ENCODE results near the gene CRISPLD2.
"Not testable (repeated sequence)": the region's sequence is repeated elsewhere in the genome, so short reads cannot be mapped to it uniquely, and the experiment has no call there.

The CRISPLD2 gene

DNA sequence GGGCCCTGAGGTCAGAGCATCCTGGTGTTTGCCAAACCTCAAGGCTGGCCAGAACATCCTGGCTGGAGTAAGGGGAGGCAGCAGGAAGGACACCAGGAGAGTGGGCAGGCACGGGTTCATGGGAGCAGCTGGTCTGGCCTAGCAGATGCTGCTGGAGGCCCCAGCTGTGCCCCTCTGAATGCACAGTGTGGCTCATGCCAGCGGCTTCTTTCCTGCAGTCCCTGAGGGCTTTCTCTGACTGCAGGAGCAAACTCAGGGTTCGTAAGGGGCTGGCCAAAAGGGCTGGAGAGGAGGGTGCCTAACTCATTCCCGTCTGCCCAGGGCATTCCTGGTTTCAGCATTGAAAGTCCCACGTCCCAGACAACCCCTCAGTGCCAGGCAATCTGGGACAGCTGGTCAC lies 112.9 kb downstream of the CRISPLD2 start:
- Histone ChIP-seq H3K9me3 (ENCODE audit: severe bottlenecking) (no peaks in the 10 kb centered on the region), H3K27ac (no peak overlapping the region), H3K4me3 (ENCODE audit: low read depth, low read length) (no peak overlapping the region), H3K27me3 (ENCODE audit: insufficient read depth, low read depth, severe bottlenecking) (no peaks in the 10 kb centered on the region), H3K36me3 (no peaks in the 10 kb centered on the region)
- DNase-seq: no peak
- TF ChIP-seq CTCF (IDR thresholded peaks at IDR 0.05; ENCODE audit: low read depth, low read length): no peak

GRCh38 chr16:84933774-84934631 lies 114.2 kb downstream of the CRISPLD2 start:
- DNase-seq: no peak
- H3K36me3 ChIP-seq: no peaks in the 10 kb centered on the region
- H3K27ac ChIP-seq: no peak overlapping the region
- no peaks in the 10 kb centered on the region for H3K27me3 ChIP-seq (ENCODE audit: insufficient read depth, low read depth, severe bottlenecking)
- no peak overlapping the region for H3K4me3 ChIP-seq (ENCODE audit: low read depth, low read length)
- TF ChIP-seq CTCF (IDR thresholded peaks at IDR 0.05; ENCODE audit: low read depth, low read length): no peak
- H3K9me3 ChIP-seq (ENCODE audit: severe bottlenecking): no peaks in the 10 kb centered on the region

- Histone ChIP-seq H3K27me3 (ENCODE audit: insufficient read depth, low read depth, severe bottlenecking) (no peaks in the 10 kb centered on the region), H3K4me3 (ENCODE audit: low read depth, low read length) (no peak overlapping the region), H3K9me3 (ENCODE audit: severe bottlenecking) (no peaks in the 10 kb centered on the region), H3K27ac (no peak overlapping the region), H3K36me3 (no peaks in the 10 kb centered on the region)
- DNase-seq: no peak
- TF ChIP-seq CTCF (IDR thresholded peaks at IDR 0.05; ENCODE audit: low read depth, low read length): no peak
Measured at GRCh38 chr16:84937196-84938005, 117.6 kb downstream of the CRISPLD2 start.

- not testable (repeated sequence) for H3K27ac ChIP-seq; H3K4me3 ChIP-seq (ENCODE audit: low read depth, low read length); H3K36me3 ChIP-seq; H3K27me3 ChIP-seq (ENCODE audit: insufficient read depth, low read depth, severe bottlenecking); DNase-seq; H3K9me3 ChIP-seq (ENCODE audit: severe bottlenecking)
Measured at GRCh38 chr16:84938616-84939015, 118.8 kb downstream of the CRISPLD2 start.

GRCh38 chr16:84940670-84941551 lies 121.1 kb downstream of the CRISPLD2 start:
- Histone ChIP-seq H3K9me3 (ENCODE audit: severe bottlenecking) (no peaks in the 10 kb centered on the region), H3K27ac (no peak overlapping the region), H3K36me3 (no peaks in the 10 kb centered on the region), H3K4me3 (ENCODE audit: low read depth, low read length) (no peak overlapping the region), H3K27me3 (ENCODE audit: insufficient read depth, low read depth, severe bottlenecking) (no peaks in the 10 kb centered on the region)
- no peak for DNase-seq
- no peak for TF ChIP-seq CTCF (IDR thresholded peaks at IDR 0.05; ENCODE audit: low read depth, low read length)
